Brain microvascular endothelial cell (primary cell): Measurements from ENCODE around the gene RNF213.
"Not testable (repeated sequence)": the region's sequence is repeated elsewhere in the genome, so short reads cannot be mapped to it uniquely, and the experiment has no call there.

Experiments used
- DNase-seq: peaks from one replicate; pipeline ENCODE4 v3.0.0-alpha.2; 2020
- H3K27ac ChIP-seq: fragments of 250-450 bp; sonication (Bioruptor Pico); 2 replicates; pipeline ENCODE4 v1.5.1; 2020; ENCODE audit warnings: mild to moderate bottlenecking, moderate library complexity
- H3K27me3 ChIP-seq: fragments of 250-450 bp; sonication (Bioruptor Pico); replicated peaks from 2 replicates; pipeline ENCODE4 v1.5.1; 2020; ENCODE audit warnings: mild to moderate bottlenecking
- H3K36me3 ChIP-seq: fragments of 250-450 bp; sonication (Bioruptor Pico); replicated peaks from 2 replicates; pipeline ENCODE4 v1.5.1; 2020; ENCODE audit warnings: mild to moderate bottlenecking
- H3K4me3 ChIP-seq: 2 replicates; pipeline ENCODE4 v1.5.1; 2011; ENCODE audit warnings: low read depth, mild to moderate bottlenecking, control low read depth, low read length, moderate library complexity
- CTCF ChIP-seq: IDR thresholded peaks from 2 replicates; pipeline ENCODE4 v1.5.1; 2011; ENCODE audit warnings: low read depth, mild to moderate bottlenecking, moderate library complexity, low read length, control low read depth, inconsistent platforms; ENCODE audit errors: missing control alignments
- in situ Hi-C: cut with HindIII; loops from 2 replicates; pipeline ENCODE4 v1.10.0; 2017; ENCODE audit warnings: low sequenced_read_pairs, low pct_ligation_motif_present

RNF213 gene

GRCh38 chr17:80307994-80308691 lies 47.5 kb downstream of the RNF213 start:
- Histone ChIP-seq H3K27me3 (no peaks in the 10 kb centered on the region), H3K36me3 (peaks cover 61% of the 10 kb centered on the region), H3K4me3 (no peak overlapping the region), H3K27ac (no peak overlapping the region)
- DNase-seq, result no peak
- TF ChIP-seq CTCF, result no peak
- in situ Hi-C loops, result no loop called here

- TF ChIP-seq CTCF, result no peak
- Histone ChIP-seq H3K36me3 (peaks cover 60% of the 10 kb centered on the region), H3K27me3 (no peaks in the 10 kb centered on the region), H3K27ac (no peak overlapping the region), H3K4me3 (no peak overlapping the region)
- DNase-seq, result no peak
- in situ Hi-C loops, result no loop called here
Observed at GRCh38 chr17:80308692-80309517, 48.3 kb downstream of the RNF213 start.

- DNase-seq, result no peak
- Histone ChIP-seq H3K4me3 (no peak overlapping the region), H3K27ac (no peak overlapping the region), H3K36me3 (peaks cover 44% of the 10 kb centered on the region), H3K27me3 (no peaks in the 10 kb centered on the region)
- TF ChIP-seq CTCF, result no peak
- in situ Hi-C loops, result no loop called here
Observed at GRCh38 chr17:80311216-80311827, 50.7 kb downstream of the RNF213 start.

- peaks cover 37% of the 10 kb centered on the region for H3K36me3 ChIP-seq
- H3K4me3 ChIP-seq, result no peak overlapping the region
- in situ Hi-C loops, result no loop called here
- H3K27me3 ChIP-seq, result no peaks in the 10 kb centered on the region
- no peak overlapping the region for H3K27ac ChIP-seq
- no peak for DNase-seq
- TF ChIP-seq CTCF, result no peak
Observed at GRCh38 chr17:80312621-80313135, 52.0 kb downstream of the RNF213 start.

GRCh38 chr17:80313160-80313829 lies 52.6 kb downstream of the RNF213 start:
- no peak for DNase-seq
- TF ChIP-seq CTCF, result no peak
- Histone ChIP-seq H3K4me3 (no peak overlapping the region), H3K27me3 (no peaks in the 10 kb centered on the region), H3K27ac (no peak overlapping the region), H3K36me3 (peaks cover 32% of the 10 kb centered on the region)
- in situ Hi-C loops, result no loop called here

GRCh38 chr17:80313946-80314345 lies 53.3 kb downstream of the RNF213 start:
- peaks cover 31% of the 10 kb centered on the region for H3K36me3 ChIP-seq
- H3K27ac ChIP-seq, in situ Hi-C loops, H3K4me3 ChIP-seq, H3K27me3 ChIP-seq, DNase-seq: not testable (repeated sequence)
